Stimulated activated CD8-positive, alpha-beta memory T cell treated with anti-CD3 and anti-CD28 coated beads, Interleukin-15, amount 100 ng/mL, for 48 hours (primary cell): Measurements from ENCODE around the gene CASS4.

Experiments
- DNase-seq, 2 donors: peaks; one replicate each; pipeline ENCODE4 v3.0.0-alpha.2; 2020; ENCODE audit warnings: low read depth in 2 of 2

CASS4 gene

DNA sequence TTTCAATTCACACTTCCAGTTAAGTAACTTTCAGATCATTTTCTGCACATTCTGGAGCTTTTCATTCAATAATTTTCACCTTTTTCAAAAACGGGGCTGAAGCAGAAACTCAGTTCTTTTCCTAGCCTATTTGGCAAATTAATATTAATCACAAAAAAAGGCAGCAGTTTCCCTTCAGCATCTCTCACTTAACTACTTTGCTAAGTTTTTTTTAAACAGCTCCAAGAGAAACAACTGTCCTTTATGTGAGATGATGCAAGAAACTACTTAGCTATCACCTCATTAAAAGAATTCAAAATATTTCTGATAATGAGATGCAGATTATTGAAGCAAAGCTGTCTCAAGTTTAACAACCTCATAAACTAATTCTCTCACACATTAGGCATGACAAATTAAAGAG, 11.8 kb downstream of the CASS4 start:
- no peak for DNase-seq

DNA sequence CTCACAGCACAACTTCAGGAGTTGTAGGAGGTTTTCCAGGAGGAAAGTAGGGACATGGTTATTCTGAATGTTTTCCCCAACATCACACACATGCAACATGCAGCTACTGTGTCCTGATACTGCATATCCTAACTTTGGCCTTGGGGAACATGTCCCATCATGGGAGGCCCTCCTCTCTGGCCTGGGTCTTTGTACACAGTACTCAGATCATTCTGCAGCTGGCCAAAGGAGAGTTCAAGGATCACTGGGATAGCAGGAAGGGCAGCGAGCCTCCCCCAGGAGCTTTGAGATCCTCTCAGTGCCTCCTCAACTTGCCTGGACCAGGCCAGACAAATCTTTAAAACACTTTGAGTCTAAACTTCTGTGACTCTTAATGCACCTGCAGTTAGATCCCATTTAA, 12.9 kb downstream of the CASS4 start:
- DNase-seq, result no peak

DNA sequence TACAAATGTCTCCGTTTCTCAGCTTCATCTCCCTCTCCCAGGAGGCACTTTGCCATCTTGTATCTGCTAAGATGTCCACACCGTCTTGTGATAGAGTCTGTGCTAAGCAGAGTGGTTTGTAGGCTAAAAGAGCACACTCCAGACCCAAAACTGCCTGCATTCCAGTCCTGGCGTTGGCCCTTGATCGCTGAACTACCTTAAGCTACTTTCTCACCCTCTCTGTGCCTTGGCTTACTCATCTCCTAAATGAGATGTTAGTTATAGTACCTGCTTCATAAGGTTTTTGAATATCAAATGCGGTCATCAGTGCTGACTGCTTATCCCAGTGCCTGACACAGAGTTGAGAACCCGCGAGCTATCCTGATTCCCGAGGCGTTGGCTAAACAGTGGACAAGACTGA, 14.0 kb downstream of the CASS4 start:
- DNase-seq, result no peak

DNA sequence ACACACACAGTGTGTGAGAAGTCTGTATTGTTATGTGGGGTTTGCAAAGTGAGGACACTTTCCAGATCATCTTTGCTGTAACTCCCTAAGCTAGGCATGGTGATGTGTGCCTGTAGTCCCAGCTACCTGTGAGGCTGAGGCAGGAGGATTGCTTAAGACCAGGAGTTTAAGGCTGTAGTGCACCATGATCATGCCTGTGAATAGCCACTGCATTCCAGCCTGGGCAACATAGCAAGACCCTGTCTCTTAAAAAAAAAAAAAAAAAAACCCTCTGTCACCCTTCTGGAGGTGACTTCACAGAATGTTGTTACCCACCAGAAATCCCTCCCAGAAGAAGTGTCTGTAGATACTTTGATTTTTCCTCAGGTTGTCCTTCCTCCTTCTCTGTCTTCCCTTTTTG, 14.9 kb downstream of the CASS4 start:
- DNase-seq, result no peak

DNA sequence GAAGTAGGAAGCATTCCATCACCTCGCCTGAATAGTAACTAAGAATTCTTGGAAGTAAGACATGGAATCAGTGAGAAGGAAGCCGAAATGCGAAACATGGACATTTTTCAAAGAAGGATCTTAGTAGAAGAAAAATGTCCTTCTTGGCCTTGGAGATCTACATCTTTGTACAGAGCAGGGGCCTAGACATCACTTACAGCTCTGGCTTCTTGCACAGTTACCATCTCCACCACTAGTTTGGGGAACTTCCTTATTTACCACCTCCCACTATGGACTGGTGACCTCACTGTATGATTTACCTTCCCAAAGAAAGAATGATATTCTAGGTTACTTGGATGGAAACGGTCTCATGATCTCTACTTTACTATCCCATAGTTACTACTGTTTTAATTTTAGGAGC, 15.7 kb downstream of the CASS4 start:
- no peak for DNase-seq

DNA sequence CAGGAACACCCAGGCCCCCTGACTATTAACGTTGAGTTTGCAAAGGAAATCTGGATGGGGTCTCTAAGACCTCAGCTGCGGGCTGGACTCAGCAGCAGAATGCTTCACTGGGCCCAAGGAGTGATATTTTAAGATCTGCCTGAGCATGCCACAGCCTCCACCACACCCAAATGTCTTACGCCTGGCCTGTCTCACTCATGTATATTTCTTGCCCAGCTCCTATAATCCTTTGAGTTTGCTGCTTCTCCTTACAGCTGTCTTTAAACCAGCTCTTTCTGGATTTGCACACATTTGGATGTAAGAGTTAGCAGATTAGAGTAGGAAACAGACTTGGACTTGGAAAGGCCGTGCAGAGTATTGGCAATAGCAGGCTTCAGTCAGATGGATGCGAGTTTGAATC, 16.4 kb downstream of the CASS4 start:
- DNase-seq, result no peak

DNA sequence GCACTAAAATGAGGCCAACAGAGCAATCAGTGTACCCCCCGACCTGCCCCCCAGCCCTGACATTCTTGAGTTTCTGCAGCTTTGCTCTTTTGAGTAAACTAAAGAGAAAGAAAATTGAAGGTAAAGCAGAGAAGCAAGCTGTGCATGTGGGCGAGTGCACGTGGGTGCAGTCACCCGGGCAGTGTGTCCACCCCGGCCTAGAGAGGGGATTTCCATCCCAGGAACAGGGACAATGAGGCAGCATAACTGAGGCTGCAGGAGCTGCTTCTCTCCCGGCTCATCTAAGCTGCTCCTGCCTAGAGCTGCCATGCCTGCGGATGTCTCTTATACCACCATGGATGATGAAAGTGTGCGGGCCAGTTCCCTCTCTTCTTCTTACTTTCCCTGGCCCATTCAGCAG, 16.8 kb downstream of the CASS4 start:
- no peak for DNase-seq

DNA sequence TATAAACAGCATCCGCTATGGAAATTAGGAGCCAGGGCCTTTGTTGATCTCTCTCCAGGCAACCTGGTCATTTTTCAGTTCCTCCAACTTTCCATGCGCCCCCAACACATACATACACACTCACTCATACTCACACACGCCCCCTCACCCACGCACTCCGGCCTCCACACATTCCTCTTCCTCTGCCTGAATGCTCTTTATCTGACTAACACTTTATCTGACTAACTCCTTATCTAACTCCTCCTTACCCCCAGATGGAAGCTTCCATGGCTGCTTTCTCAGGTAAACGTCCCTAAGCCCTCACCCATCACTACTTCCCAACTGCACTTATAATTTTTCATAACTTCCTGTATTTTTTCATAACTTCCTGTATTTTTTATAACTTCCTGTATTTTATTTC, 17.4 kb downstream of the CASS4 start:
- DNase-seq, result peak in 1 of 2 donors; percentile 45

DNA sequence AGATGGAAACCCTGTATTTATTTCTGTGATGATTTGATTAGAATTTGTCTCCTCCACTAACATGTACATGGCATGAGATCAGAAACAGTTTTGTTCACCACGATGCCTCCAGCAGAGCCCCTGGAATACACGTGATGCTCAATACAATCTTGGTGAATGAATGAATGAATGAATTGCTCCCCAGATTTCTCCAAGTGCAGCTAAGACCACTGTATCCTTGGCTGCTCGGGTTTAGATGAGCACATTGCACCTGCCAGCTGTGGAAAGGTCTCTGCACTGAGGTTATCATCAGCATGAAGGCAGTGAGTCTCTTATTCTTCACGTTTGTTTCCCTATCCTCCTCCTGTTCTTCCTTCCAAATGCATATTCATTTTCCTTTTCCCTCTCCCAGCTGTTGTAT, 17.9 kb downstream of the CASS4 start:
- DNase-seq, result no peak

DNA sequence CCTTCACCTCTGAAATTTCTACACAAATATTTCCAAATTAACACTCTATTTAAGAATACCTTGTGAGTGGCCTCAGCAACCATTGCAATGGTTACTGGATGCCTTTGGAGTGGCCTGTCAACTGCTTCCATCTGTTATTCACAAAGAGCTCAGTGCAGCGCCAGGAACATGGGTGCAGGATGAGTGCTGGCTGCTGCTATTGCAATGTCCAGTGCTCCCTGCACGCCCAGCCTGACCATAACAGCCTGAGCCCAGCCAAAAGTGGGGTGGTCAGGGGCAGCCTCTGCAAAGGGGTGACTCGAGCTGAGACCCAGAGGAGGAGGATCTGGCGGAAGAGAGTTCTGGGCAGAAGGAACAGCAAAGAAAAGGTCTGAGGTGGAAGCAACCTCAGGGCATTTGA, 18.4 kb downstream of the CASS4 start:
- DNase-seq, result no peak

DNA sequence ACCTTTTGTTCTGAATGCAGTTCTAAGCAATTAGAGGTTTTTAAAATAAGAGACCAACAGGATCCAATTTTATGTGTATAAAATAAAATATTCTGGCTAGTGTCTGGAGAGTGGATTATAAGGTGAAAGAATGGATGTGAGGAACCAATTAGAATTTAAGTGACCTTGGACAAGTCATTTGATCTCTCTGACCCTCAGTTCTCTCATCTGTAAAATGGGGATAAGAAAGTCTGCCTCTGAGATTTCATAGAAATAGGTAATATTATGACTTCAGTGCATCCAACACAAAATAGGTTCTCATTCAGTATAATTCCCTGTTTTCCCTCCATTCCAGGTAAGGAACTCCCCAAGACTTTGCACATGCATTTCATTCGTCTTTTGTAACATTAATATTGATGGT, 18.9 kb downstream of the CASS4 start:
- no peak for DNase-seq

DNA sequence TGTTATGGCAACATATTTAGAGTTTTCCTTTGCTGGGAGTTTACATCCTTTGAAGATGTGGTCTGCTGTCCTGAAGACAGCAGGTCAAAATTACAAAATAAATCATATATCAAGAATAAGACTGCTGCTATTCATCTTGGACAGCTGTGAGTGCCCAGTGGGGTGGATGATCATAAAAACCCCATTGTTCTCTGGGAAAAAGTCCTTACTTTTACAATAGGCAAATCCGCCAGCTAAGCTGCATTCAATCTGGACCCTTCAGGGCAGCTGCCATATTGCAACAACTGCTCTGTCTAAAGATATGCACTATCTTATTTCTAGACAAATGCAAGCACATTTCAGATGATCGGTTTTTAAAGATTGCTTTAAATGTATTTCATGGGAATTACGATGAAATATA, 19.4 kb downstream of the CASS4 start:
- DNase-seq, result no peak

DNA sequence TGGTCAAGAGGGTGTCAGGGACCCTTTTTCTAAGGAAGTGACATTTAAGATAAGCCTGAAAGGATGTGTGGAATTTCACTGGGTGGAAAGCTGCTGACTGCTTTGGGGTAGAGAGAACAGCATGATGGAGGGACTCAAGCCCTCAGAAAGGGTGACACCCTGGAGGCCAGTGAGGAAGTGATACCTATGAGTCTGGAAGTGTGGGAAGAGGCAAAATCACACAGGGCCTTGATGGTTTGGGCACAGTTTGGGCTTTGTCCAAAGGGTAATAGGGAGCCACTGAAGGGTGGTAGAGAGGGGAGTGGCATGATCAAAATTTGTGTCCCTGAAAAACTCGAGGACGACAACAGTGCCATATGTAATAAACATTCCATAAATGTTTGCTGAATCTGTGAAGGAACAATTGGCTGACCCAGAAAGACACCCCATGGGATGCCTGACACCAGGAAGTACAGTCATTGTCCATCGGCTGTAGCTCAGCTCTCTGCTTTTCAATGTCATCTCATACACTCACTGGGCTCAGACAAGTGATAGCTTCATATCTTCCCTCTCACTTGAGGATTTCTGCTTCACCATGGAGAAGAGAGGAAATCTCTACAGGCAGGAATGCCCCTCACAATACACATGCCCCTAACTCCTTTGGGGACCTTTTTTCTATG, 21.3 kb downstream of the CASS4 start:
- DNase-seq, result no peak

DNA sequence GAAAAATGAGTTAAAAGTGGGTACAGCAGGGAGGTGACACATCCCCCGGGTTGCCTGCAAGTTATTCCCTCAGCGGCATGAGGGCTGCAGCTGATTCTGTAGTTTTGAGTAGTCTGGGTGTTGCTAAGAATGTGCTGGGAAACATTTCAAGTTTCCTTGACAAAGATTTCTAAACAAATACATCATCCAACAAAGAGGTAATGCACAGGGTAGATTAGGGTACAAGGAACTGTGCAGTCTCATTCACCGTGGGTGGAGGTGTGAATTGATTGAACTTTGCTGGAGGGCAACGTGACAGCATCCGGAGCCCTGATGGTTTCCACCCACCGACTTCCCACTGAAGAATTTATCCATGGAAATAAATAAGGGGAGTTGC, 21.8 kb downstream of the CASS4 start:
- no peak for DNase-seq

DNA sequence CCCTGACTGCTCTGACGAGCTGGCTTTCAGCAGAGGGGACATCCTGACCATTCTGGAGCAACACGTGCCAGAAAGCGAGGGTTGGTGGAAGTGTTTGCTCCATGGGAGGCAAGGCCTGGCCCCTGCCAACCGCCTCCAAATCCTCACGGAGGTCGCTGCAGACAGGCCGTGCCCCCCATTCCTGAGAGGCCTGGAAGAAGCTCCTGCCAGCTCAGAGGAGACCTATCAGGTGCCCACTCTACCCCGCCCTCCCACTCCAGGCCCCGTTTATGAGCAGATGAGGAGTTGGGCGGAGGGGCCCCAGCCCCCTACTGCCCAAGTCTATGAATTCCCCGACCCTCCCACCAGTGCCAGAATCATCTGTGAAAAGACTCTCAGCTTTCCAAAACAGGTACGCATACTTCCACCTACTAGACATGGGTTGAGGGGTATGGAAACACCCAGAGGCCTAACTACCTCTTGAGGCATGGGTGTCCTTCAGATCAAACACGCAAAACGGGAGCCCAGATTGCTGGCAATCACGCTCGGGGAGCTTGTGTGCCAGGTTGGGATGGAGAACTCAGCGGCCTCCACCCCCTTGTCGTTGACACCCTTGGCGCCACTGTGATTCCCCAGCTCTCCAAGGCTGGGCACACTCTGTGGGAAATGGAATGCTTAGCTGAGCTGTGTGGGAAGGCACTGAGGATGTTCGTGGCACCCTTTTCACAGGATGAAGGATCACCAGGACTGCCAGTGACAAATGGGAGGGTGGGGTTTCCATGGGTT, 25.3 kb downstream of the CASS4 start:
- DNase-seq, result no peak

DNA sequence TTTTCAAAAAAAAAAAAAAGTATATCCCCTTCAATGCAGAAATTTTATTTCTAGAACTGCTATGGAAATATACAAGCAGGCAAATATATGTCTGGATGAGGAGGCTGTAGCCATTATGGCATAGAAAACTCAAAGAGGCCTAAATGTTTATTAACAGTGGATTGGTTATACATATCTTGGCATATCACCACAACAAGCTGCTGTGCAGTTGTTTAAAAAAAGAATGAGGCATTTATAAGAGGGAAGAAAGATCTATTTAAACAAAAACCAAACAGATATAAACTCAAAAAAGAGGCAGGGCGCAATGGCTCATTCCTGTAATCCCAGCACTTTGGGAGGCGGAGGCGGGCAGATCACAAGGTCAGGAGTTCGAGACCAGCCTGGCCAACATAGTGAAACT, 26.2 kb downstream of the CASS4 start:
- DNase-seq, result no peak

DNA sequence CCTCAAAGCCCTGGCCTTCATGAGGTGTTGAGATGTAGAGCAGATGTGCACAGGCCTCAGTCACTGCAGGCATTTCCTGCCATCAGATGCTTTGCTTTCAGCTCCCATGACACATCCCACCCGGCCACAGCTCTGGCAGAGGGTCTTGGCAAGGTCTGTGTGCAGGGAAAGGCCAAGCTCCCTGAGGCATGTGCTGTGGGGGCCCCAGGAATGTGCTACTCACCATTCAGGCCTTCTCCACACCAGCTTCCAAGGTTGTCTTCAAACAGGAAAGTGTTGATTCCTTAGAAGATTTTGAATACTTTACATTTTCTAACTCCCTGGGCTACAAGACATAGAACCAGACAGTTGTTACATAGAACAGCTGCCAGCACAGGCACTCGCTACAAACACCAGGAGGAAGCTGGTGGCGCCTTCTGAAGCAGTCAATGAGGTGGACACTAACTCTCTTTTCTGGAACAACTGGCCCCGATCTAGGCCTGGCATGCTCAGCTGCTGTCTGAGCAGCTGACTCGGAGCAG, 27.8 kb downstream of the CASS4 start:
- no peak for DNase-seq

DNA sequence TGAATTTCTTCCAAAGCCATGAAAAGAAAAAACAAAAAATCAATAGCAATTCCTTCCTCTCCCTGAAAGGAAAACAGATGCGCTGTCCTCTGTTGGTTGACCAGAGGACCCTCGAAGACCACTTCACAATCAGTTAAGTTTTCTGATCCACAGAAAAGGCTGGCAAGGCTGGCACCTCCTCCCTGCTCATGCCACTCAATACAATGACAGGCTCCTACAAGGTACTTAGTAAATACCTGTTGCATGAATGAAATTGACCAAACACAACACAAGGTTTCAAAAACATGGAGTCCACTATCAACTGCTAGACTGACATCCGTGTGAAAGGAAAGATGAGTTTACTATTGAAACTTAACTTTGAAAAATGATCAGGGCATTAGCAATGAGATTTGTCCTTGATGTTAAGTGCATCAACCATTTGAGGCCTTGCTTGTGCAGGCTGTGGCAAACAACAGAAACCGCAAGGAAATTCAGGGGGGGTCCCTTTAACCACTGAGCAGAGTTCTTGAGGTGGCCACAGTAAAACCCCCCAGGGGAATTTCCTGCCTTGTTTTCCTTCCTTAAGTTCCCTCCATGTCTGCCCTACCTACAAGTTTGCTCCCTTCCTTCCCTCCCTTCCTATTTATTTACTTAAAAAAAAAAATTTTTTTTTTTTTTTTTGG, 28.4 kb downstream of the CASS4 start:
- DNase-seq, result peak; percentile 61 to 67

DNA sequence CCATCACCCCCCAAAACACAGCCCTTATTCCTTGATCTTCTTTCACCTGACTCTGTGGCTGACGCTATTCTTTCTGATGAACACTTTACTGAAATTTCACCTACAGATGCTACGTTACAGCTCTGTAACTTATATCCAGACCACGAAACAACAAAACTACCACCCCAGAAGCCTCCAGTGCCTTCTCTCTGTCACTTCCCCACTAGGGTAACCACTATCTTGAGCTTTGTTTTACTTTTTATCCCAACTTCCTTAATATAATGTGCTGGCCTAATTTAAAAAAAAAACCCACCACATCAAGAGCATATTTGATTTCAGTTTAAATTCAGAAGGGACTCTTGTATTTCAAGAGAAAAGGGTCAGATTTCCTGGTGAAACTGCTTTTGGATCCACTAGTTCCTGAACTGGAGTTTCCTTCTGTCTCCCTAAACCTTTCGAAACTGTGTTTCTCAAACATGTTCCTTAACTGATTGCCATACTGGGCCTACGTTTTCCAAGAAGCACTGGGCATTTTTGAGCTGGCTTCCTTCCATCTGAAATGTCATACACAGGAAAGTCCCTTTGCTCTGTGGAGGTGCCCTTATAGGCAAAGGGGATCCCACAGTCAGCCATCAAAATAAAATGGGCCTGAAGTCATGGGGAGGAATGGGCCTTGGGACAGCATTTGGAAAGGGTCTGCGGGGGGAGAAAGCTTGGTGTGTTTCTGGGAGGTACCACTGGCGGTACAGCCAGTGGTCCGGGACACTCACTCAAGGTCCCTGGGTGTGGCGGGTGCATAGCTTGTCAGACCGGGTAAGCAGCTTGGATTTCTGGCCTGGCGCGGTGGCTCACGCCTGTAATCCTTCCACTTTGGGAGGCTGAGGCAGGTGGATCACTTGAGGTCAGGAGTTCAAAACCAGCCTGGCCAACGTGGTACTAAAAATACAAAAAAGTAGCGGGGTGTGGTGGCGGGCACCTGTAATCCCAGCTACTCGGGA, 30.6 kb downstream of the CASS4 start:
- DNase-seq, result no peak

DNA sequence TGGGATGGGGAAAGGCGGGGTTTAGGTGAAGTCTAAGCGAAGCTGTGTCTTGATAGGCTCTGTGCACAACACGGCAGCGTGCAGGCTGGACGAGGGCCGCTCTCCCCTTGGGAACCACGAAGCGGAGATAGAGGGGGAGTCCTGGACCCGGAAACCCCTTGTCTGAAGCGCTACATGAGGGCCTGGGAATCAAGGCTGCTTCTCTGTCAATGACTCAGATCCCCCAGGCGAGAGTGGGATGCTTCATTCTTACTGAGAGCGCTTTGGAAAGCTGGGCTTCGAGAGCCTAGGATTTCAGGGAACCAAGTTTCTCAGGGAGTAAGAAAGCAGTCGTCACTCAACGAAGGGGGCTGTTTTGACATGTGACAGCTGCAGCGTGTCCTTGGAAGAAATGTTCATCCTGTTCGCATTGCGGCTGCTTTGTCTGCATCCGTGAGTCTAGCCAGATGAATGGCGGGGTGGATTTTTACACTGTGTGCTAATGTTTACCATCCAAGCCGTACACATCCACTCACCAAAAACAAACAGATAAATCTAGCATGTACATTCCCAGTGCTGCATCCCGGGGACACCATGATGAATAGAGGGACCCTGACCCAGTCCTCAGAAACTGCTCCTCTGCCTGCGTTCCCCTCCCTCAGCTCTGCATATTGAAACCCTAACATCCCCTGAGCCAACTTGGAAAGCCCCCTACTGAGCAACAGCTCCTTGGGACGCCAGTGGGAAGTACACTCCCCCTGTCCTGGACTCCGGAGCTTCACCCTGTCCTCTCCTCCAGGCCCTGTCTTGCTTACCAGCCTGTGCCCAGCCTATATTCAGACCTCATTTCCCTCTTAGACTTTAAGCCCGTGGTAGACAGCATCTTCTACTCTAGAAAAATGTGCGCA, 31.8 kb downstream of the CASS4 start:
- no peak for DNase-seq

DNA sequence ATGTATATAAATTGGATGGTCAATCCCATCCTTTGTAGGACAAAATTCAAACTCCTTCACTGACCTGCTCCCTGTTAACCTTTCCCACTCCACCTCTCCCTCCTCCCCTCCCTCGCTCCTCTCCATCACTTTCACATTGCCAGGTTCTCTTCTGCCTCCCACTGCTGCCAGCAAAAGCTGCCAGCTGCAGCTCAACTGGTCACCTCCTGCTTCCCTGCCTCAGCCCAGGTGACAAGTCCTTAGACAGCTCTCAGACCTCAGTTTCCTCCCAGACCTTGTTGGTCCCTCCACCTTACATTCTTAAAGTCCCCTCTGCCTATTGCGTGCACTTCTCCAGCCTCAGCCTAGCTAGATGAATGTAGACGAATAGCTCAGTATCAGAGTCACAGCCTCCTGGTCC, 33.1 kb downstream of the CASS4 start:
- no peak for DNase-seq
